ENCODE results near the gene NINJ2.
"Not testable (repeated sequence)": the region's sequence is repeated elsewhere in the genome, so short reads cannot be mapped to it uniquely, and the experiment has no call there.

GRCh38 chr12:698222-698621, 35.0 kb upstream of the NINJ2 start:
- not testable (repeated sequence) for TF ChIP-seq POLR2A, CTCF (IDR thresholded peaks at IDR 0.05)

All from esophagus squamous epithelium (tissue), 4 donors.